PC-9 (cell line): ENCODE data around the gene GADD45A.

Experiments
- CTCF ChIP-seq: fragments of 200-600 bp; sonication (generic); conservative IDR thresholded peaks from 2 replicates; pipeline ENCODE4 v1.6.1; 2017; ENCODE audit warnings: mixed run types, antibody characterized with exemption, mild to moderate bottlenecking, moderate library complexity
- EZH2 ChIP-seq: fragments of 200-600 bp; sonication (generic); IDR thresholded peaks from 2 replicates; pipeline ENCODE4 v1.8.0; 2017; ENCODE audit warnings: antibody characterized with exemption, low read depth

GRCh38 chr1:67652800-67653199 is 32.2 kb upstream of the GADD45A start:
- no peak for TF ChIP-seq CTCF
- no peak for TF ChIP-seq EZH2
